ENCODE measurements around the gene MPV17.
"Not testable (repeated sequence)": the region's sequence is repeated elsewhere in the genome, so short reads cannot be mapped to it uniquely, and the experiment has no call there.

Gene MPV17

DNA sequence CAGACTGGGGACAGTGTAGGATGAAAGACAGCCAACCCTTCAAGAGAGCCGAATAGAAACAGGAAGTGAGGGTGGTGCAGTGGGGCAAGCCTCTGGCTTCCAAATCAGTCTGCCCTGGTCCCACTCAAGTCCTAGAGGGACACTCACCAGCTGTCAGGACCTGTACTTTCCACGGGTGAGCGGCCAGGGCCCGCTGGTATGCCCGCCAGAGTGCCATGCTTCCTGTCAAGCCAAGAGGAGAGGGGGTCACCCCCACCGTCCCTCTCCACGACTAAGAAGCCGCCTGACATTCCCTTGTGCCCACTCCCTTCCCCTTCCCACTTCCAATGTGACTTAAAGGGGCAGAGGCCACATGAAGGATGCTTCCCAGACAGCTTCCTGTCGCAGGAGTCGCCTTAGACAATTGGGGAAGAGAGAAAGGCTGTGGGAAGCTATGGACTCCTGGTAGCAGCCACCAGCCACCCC, 564 bp downstream of the MPV17 start:
- DNase-seq = no peak

DNA sequence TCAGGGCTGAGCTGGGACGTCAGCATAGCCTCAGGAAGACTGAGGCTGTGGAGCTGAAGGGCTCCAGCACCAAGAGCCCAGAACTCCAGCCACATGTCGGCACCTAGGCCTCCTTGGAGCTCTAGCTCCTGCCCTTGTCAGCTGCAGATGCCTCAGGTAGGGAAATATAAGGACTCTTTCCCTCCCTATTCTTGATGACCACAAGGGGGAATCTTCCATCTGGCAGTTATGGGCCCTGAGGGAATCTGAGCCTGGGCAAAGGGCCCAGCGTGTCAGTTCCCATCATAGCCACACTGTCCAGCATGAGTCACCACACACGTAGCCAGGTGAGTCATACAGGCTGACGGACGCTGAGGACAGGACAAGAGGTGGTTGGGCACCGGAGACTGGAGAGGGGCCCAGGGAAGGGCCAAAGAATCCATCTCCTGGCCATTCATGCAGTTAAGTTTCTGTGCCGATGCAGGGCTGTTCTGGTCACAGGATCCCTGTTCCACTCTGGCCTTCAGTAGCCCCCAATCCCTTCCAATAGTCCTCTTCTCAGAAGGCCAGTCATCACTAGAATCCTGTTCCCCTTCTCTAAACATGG, 1.8 kb downstream of the MPV17 start:
- no peak for DNase-seq

- DNase-seq = not testable (repeated sequence)
Measured at GRCh38 chr2:27319839-27320238, 3.1 kb downstream of the MPV17 start.

DNA sequence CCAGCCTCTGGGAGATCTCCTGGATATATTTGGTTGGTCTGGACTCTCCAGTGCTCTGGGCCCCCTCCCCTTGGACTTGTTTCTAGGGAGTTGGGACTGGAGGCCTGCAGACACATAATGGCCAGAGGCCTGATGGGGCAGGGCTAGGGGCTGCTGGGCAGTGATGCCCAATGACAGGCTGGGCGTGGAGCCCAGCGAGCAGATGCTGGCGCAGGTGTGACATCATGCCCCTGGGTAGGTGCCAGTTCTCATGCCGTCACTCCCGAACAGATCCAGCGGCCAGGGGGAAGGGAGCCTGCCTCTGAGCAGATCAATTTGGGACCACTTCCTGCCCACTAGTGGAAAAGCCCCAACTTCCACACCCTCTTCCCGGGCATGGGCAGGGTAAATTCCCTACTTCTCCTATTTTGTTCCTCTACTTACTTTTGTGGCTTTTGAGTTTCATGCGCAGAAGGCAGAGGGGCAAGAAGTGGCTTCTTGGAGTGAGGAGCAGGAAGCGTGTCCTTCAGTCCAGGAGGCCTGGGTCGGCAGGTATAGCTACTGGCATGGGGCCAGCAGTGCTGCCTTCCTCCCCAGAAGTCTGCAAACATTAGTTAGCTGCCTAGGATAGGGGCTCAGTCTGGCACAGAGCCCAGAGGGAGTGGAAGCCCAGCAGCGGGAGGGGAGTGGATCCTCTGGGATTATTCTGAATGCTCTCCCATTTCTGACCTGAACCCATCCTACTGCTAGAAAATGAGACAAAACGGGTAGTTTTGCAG, 6.1 kb downstream of the MPV17 start:
- DNase-seq = no peak

DNA sequence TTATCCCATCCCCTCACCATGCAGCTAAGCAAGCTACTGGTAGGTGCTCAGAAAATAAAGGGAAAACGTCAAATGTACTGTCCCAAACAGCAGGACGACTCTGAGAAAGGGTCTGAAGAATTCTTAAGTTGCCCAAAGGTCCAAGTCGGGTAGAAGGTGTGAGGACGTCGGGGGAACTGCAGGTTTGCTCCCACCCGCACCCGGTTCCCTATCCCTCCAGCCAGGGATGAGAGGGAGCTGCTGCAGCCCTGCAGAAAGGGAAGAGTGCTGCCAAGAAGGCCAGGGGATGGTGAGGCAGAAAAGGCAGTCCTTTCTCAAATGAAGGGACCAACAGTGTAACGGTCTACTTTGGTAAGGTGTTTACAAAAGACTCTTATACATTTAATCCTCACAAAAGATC, 7.8 kb downstream of the MPV17 start:
- no peak for DNase-seq

DNA sequence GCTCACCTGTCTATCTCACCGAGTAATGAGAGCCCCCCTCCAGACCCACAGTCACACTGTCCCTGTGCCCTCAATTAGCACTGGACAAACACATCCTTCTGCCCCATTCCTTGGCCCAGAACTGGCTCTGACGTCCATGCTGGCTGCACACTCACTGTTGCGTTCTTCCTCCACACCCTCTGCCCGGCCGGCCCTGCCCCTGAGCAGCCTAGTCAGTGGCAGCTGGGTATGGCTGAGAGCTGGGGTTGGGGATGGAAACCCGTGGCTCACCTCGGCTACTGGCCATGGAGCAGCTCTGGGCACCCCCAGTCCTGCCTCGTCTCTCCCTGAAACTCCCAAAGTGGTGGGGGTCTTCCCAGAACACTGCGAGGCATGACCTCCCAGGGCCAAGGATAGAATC, 8.2 kb downstream of the MPV17 start:
- DNase-seq = no peak

DNA sequence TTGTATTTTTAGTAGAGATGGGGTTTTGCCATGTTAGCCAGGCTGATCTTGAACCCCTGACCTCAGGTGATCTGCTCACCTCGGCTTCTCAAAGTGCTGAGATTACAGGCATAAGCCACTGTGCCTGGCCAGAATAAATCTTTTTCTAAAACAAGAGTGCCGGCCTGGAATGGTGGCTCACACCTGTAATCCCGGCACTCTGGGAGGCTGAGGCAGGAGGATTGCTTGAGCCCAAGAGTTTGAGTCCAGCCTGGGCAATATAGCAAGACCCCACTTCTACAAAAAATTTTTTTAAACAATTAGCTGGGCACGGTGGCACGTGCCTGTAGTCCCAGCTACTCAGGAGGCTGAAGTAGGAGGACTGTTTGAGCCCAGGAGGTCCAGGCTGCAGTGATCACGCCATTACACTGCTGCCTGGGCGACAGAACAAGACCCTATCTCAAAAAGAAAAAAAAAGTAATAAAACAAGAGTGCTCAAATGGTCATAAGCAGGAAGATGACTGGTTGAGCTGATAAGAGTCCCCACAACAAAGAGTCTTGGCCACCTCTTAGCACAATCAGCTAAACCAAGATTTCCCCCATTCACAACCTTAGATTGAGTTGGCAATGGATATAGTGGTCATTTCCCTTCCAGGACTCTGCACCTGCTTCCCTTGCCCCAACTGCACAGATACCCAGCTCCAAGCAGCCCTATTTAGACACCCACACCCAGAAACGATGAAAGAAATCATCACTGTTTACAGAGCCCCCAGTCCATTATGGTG, 8.8 kb downstream of the MPV17 start:
- no peak for DNase-seq

GRCh38 chr2:27312152-27312551, 10.7 kb downstream of the MPV17 start:
- no peak for DNase-seq

DNA sequence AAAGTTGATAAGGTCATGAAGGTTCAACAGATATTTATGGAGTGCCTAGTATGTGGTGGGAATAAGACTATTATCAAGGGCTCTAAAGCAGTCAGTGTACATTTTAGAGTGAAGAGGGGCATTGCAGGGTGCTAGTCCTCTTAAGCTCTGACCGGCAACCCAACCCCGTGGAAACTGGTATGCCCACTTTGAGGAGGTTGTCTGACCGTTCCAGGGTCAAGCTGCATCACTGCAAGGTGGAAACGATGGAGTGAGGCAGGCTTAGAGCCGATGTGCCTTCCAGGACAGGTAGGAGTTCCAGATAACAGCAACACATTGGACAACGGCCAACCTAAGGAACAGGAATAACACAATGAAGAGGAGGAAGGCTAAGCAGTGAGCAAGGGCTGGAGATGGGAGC, 13.2 kb downstream of the MPV17 start:
- no peak for DNase-seq

DNA sequence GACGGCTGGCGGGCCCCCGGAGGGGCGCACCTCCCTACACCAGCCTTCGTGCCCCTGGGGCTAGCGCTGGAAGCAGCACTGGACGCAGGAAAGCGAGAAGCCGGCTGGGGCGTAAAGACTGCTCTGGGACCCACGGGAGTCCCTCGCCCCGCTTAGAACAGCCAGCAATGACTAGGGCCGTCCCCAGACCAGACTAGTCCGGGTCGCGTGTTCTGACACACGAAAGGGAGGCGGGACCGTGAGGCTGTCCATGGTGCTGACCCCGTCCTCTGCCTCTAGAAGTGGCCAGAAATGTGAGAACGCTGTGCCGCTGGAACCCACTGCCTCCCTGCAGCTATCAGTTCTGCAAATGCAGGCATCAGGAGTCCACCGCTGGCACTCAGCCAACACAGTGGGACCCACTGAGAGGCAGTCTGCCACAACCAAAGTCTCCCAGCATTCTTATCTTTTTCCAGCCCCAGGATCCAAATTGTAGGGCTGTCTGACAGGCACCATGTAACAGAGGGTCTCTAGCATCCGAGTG, 14.5 kb downstream of the MPV17 start, which contains the start of gene UCN:
TSS of gene UCN (minus strand) at position 87 of the 523 bp plus-strand sequence. CDS start 550 bp downstream, outside the sequence.
- DNase-seq = no peak

GRCh38 chr2:27307545-27308358, 15.1 kb downstream of the MPV17 start:
- DNase-seq = no peak

DNA sequence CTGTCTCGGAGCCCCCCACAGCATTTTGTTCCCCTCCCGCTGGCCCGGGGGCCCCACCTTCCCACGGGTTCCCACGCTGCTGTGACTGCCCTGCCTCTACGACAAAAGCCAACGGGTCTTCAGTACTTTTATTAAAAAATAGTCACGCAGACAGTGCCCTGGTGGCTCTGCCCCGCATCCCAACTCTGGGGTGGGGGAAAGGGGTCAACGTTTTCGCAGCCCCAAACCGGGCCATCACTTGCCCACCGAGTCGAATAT, 15.7 kb downstream of the MPV17 start:
- DNase-seq = no peak

DNA sequence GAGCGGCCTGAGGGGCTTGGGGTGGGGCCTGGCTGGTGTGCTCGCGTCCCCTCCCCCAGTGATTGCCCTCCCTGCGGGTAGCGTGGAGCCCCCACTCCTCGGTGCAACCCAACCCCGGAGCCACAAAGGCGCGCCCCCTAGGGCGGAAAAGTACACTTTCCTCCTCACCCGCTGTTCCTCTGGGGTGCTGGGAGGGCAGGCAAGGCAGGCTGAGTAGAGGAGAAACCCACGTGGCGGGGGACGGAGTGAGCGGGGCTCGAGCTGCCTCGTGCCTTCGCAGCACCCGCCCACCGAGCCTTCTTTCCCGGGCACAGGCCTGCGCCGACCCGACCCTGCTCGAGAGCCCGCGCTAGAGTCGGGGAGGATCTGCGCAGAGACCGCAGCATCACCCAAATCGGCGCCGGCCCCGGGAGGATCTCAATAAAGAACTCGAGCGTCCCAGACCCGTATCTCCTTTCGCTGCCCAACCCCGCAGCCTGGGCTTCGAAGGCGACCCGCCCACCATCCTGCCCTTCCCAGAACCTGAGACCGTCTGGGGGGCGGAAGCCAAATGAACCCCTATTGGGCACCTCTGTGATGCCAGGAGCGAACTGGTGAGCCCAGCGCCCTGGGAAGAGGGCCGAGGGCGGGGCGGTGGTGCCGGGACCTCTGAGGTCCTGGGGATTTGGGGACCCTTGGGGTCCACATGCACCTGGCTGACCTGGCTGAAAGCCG, 16.2 kb downstream of the MPV17 start:
- no peak for DNase-seq

DNA sequence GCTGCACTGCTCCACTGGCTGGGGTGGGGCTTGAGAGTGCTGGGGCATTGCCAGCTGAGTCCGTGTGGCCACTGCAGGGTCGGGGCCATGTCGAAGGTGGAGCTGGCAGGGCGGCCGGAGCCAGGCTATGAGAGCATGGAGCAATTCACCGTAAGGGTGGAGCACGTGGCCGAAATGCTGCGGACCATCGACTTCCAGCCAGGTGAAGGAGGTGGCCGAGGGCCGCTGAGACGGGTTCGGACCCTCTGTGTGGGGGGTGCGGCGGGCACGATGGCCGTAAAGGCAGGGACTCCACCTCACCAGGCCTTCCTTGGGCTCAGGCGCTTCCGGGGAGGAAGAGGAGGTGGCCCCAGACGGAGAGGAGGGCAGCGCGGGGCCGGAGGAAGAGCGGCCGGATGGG, 16.8 kb downstream of the MPV17 start:
- DNase-seq = no peak

- DNase-seq = no peak
Measured at GRCh38 chr2:27305516-27305915, 17.4 kb downstream of the MPV17 start.

GRCh38 chr2:27304488-27305240, 18.2 kb downstream of the MPV17 start:
- no peak for DNase-seq

DNA sequence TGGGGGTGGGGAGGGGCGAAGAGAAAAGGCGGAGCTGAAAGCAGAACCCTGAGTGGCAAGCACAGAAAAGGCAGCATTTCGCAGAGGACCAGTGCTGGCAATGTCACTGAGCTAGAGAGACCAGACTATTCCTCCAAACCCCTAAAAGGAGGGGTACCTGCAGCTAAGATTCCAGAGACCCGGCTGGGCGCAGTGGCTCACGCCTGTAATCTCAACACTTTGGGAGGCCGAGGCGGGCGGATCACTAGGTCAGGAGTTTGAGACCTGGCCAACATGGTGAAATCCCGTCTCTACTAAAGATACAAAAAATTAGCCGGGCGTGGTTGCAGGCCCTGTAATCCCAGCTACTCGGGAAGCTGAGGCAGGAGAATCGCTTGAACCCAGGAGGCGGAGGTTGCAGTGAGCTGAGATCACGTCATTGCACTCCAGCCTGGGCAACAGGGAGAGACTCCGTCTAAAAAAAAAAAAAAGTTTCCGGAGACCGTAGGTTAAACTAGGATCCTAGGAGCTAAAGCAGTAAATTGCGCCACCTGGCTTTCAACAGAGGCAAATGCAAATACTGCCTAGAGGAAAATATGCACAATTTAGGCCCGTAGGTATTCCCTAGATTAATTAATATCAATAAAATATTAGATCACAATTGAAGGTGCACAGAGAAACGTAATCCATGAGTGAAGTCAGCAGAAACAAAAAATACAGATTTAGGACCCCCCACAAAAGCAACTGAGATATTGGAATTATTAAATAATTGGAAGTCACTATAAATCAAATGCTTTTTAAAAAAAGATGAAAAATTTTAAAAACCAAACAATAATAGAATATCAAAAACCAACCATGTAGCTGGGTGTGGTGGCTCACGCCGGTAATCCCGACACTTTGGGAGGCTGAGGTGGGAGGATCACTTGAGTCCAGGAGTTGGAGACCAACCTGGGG, 19.5 kb downstream of the MPV17 start:
- peak; percentile 50 for DNase-seq

- DNase-seq = not testable (repeated sequence)
Measured at GRCh38 chr2:27300606-27301005, 22.3 kb downstream of the MPV17 start.

DNA sequence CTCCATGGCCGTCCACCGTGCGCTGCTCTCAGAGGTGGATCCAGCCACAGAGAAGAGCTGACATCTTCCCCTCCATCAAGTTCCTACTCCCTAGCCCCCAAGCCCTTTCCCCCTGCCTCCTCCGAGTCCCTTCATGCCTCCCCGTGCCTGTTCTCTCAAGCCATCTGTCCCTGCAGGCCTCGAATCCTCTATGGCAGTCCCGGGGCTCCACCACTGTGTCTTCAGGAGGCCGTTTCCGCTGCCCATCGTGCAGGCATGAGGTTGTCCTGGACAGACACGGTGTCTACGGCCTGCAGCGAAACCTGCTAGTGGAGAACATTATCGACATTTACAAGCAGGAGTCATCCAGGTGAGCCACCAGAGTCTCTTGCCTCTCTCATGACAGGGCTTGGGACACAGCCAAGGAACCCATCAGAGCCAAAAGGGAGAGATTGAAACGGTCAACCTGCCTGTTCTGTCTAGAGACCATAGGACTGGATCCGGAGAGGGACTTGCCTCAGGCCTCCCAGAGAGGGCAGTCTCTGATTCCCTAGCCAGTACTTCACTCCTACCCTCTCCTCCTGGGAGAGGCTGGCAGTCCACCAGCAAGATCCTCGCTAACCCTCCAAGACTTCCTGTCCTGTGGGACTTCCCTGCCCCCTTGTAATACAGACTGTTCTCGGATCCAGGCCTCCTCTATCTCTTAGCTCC, 24.4 kb downstream of the MPV17 start:
- DNase-seq = no peak

DNA sequence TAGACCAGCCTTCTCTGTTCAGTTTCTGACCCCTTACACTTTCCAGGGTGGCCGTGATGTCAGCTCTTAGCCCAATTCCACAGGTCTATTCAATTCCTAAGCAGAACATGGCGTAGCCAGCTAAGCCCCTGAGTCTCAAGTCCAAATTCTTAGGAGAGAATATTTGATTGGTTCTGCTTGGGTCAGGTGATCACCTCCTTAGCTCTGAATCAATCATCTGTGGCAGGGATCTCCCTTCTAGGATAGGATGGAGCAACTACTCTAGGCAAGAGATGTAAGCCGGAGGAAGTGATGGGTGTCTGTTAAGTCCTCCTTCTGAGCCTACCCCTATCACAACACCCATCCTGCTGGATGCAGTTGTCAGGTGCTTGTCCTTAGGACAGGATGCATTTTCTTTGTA, 25.7 kb downstream of the MPV17 start:
- no peak for DNase-seq
